HG03135 (cell line): ENCODE data around the gene FBXW10.
A peak's percentile ranks its signal among the peaks of the same experiment; 100 is the strongest.
"Not testable (repeated sequence)": the region's sequence is repeated elsewhere in the genome, so short reads cannot be mapped to it uniquely, and the experiment has no call there.

Experiments
- ATAC-seq: cut with Tn5 transposase; IDR thresholded peaks from one replicate; pipeline ENCODE4 v1.9.1; 2021; ENCODE audit warnings: mild to moderate bottlenecking, moderate library complexity; ENCODE audit not compliant: unreplicated experiment

FBXW10 gene

DNA sequence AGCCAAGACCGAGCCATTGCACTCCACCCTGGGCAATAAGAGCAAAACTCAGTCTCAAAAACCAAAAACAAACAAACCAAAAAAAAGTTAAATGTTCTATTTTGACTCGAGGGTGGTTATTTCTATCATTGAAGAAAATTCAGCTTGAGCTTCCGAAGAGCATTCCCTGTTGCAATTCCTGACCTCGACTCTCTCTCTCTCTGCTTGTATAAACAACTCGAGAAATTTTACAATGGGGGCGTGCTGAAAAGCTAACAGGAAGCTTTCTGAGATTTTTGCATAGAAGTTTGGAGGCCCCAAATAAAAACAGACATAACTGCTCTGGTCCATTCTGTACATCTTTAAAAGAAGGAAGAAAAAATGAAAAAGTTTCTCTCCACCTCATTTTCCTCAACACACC lies 3.6 kb downstream of the FBXW10 start:
- ATAC-seq: not testable (repeated sequence)

DNA sequence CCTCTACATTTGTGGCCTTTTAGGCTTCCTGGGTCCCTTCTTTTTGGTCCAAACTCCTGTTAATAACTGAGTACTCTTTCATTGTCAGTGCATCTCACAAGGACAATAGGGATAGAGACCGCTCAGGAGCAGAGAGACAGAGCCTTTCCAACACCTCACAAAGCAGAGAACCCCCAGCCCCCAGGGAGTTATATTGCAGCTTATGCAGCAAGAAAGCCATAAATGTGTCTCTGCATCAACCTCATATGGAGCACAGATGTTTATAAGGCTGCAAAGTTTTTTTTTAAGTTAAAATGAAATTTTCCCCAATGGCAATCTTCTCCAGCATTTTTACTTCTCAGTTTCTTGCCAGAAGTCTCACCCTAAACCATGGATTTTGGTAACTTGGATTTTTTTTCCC lies 6.4 kb downstream of the FBXW10 start:
- ATAC-seq: not testable (repeated sequence)

DNA sequence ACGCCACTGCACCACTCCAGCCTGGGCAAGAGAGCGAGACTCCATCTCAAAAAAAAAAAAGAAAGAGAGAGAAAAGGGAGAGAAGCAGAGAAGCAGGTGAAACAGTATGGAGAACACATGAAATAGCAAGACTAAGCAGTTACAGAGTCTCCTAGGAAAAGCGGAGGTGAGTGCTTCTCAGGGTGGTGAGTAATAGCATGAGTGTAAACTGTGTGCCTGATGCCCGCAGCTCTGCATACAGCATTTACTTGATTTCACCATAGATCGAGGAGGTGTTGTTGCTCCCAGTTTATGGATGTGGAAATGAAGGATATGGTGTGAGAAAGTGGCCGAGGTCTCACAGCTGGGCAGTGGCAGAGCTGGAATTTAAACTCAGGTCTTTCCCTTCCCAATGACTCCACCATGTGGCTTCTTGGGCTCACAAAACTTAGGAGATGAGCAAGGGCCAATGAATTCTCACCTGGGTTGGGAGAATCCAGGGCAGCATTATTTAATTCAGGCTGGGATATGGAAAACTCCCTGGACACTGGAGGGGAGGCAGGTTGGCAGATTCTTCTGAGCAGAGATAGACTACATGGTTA lies 10.1 kb downstream of the FBXW10 start:
- not testable (repeated sequence) for ATAC-seq

DNA sequence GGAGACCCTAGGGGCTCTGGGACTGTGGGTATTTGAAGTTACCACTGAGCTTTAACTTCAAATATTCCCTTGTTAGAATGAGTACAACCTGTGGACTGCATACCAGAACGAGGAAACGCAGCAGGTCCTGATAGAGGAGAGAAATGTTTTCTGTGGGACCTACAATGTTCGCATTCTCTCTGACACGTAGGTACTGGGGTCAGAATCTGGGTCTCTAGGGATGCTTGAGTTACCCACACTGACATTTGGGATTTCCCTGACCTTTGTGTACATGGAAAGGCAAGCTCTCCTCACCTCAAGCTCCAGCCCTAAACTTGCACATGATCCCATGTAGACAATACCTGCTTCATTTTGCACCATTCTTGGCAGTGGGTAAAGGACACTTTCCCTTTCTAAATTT lies 12.1 kb downstream of the FBXW10 start:
- ATAC-seq: not testable (repeated sequence)

DNA sequence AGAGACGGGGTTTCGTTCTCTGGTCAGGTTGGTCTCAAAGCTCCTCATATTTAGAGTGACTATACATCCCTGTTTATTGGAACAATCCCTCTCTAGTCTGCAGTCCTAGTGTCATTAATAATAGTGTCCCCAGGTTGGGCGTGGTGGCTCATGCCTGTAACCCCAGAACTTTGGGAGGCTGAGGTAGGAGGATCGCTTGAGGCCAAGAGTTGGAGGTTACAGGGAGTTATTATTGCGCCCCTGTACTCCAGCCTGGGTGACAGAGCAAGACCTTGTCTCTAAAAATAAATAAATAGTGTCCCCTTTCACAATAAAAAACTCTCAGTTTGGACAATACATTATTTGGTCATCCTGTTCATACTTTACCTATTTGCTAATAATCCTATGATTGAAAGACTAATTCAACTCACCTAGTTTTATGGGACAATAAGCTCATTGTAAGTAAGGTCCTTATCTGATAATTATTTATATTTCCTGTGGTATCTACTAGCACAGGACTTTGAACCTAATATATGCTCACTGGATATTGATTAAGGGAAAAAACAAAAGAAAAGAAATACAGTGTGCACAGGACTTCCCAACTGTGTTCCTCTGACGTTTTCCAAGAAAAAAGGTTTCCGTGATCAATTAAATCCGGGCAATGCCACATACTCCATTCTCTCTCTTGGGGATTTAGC lies 13.7 kb downstream of the FBXW10 start:
- not testable (repeated sequence) for ATAC-seq

DNA sequence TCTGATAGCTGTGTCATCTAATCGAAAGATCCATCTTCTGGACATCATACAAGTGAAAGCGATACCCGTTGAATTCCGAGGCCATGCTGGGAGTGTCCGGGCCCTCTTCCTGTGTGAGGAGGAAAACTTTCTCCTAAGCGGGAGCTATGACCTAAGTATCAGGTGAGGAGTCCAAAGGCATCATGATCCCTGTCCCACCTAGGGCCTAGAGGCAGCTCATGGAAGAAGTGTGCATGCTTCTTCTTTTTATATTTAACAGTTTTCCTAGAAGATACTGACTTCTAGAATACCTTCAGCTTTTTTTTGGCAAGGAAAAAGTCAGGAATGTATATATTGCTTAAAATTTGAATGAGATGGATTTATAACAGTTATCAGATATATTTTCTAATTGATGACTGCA lies 14.5 kb downstream of the FBXW10 start:
- not testable (repeated sequence) for ATAC-seq

DNA sequence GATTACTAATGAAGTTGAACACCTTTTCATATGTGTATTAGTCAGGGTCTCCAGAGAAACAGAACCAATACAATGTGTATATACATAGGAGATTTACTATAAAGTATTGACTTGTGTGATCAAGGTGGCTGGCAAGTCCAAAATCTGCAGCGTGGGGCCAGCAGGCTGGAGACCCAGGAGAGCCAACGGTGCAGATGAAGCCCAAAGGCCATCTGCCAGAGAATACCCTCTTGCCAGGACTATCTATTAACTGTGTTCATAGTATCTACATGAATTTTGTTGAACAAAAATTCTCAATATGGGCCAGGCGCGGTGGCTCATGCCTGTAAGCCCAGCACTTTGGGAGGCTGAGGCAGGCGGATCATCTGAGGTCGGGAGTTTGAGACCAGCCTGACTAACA lies 16.4 kb downstream of the FBXW10 start:
- ATAC-seq: not testable (repeated sequence)

DNA sequence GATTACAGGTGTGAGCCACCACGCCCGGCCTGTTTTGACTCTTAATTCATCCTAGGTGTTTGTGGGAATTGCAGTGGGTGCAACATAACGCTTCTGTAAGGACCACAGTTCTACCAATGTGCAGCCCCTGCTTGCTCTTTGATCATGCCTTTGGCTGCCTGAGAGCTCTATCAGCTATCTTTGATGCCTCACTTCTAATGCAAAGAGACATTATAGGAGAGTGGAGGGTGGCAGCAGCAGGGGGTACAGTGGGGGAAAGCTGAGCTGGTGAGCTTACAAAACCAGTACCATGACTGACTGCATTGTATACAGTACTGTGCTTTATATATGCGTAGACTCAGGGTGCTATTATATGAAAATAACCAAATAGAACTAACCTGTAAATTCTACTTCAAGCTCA lies 26.7 kb downstream of the FBXW10 start:
- not testable (repeated sequence) for ATAC-seq

DNA sequence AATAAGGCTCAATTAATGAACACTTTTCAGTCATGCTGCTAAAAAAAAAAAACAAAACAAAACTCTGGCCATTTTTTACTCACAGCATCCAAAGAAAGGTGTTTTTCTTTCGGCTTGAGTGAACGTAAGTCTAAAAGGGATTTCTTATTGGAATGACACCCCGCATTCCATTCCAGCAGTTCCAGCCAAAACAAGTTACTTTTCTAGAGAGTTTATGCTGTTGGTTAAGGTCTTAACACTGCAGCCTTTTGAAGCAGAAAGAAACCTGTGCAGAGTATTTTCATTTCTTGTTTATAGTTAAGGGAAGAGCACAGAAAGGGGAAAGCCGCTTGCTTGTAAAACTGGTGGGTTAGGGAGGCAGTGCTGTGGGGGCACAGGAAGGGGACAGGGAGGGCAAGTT lies 27.2 kb downstream of the FBXW10 start:
- not testable (repeated sequence) for ATAC-seq

DNA sequence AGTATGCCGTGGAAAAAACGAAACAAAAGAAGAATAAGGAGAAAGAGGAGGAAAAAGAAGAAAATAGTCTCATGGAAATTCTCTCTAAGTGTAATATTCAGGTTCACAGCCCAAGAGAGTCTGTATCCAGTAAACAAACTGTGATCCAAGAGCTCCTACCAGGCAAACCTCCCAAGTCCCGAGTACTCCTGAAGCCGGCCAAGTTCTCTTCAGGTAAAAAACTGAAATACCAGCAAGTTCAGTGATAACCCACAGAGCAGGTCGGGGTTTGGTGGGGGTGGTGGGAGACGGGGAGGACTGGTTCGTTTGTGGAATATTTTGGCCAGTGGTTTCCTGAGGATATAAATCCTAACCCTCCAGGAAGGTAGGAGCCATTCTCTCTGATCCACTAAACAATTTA lies 28.6 kb downstream of the FBXW10 start:
- ATAC-seq: no peak

DNA sequence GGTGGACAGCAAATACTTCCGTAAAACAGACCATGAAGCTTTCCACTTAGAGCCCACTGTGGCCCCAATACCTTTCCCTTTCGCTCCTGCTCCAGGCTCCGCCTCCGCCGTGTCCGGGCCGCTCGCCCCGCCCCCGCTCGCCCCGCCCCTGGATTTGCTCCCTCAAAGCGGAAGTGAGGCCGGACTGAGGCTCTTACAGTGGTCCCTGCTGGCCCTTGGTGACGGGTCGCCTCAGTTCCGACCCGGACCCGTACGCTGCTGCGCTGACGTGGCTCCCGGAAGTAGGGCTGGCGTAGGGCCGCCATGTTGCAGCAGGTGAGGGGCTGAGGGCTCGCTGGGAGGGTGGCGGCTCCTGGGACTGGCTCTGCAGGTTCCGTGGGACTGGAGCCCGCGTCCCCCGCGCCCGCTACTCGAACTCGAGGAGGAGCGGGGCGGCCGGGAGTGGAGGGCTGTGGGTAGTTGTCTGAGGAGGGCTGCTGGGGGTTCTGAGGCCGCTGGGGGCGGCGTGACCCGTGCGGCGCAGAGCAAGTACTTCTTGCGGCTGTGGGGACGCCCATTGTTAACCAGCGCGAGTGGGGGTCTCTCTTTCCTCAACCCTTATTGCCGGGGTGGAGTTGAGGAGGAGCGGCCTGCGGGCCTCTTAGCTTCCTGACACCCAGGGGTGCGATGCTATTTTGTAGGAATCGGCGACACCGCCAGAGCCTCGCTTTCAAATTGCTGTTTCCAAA lies 37.3 kb downstream of the FBXW10 start, which contains the start of gene TVP23B:
TVP23B (plus strand) TSS at position 193 of the 728 bp plus-strand sequence; CDS start at position 304, 111 bp downstream.
- peak; percentile 98 for ATAC-seq

DNA sequence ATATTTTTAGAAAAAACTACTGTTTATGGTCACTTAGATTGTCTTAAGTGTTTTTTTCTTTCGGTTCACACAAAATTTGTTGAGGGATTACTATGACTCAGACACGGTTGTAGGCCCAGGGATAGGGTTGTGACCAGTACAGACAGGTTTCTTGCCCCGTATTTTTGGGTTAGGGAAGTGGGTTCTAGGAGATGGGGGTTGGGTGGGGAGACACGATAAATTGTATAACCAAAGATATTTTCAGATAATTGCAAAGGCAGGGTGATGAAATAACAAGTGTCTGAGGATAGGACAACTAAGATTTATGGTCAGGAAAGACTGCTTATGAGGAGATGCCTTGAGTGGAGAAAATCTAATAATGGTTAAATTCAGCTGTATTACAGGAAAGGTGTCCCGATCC lies 38.0 kb downstream of the FBXW10 start:
- not testable (repeated sequence) for ATAC-seq

DNA sequence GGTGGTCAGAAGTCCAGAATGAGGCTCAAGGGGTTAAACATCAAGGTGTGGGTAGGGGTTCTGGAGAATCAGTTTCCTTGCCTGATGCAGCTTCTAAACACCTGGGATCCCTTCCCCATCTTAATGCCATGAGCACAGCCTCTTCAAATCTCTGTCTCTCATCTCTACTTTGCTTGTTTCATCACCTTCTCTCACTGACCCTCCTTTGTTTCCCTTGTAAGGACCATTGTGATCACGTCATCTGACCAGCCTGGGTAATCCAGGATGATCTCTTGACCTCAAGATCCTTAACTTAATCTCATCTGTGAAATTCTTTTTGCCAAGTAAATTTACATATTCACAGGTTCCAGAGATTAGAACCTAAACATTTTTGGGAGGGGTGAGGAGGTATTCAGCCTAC lies 42.1 kb downstream of the FBXW10 start:
- ATAC-seq: not testable (repeated sequence)

DNA sequence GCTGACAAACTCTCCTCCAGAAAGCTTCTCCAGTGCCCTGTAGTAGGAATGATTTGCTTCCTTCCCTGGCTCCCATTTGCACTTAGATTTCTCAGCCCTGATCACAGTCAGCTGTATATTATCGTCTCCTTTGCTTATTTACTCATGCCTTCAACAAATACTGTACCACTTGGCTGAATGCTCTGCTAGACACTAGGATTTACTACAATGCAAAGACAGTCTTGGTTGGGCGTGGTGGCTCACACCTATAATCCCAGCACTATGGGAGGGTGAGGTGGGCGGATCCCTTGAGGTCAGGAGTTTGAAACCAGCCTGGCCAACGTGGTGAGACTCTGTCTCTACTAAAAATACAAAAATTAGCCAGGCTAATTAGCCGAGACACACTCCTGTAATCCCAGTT lies 43.0 kb downstream of the FBXW10 start:
- ATAC-seq: not testable (repeated sequence)

DNA sequence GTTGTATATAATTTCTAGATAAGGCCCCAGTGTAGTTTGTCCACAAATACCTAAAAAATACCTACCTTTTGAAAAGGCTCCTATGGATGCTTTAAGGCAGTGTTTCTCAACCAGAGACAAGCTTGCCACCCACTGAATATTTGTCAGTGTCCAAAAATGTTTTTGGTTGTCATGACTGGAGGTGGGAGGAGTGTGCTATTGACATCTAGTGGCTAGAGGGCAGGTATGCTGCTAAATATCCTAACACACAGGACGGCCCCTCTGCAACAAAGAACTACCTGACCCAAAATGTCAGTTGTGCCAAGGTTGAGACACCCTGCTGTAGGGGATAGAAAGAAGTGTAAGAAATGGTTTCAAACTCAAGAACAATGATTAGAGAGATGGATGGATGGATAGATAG lies 47.5 kb downstream of the FBXW10 start:
- ATAC-seq: not testable (repeated sequence)

DNA sequence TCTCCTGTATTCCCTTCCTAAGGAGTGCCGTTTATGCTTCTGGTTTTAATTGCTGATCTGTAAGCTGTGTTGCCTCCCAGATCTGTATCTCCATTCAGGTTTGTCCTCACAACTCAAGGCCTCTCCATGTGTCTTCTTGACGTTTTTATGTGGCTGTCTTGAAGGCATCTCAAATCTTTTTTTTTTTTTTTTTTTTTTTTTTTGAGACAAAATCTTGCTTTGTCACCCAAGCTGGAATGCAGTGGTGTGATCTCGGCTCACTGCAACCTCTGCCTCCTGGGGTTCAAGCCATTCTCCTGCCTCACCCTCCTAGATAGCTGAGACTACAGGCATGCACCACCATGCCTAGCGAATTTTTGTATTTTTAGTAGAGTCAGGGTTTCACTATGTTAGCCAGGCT lies 51.0 kb downstream of the FBXW10 start:
- not testable (repeated sequence) for ATAC-seq

DNA sequence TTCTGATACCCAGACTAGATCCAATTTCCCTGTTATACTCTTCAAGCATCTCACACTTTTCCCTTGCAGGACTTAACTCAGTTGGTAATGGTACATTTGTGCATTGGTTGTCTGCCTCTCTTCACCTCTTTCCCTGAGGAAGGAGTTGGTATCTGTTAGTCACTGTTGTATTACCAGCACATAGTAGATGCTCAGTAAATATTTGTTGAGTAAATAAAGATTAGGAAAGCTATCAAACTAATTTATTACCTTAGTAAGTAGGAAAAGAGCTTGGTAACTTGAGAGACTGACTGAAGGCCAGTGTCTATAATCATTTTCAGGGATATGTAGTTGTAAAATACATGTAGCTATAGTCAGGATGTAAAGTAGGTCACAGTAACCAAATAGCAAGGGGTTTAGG lies 53.0 kb downstream of the FBXW10 start:
- not testable (repeated sequence) for ATAC-seq

DNA sequence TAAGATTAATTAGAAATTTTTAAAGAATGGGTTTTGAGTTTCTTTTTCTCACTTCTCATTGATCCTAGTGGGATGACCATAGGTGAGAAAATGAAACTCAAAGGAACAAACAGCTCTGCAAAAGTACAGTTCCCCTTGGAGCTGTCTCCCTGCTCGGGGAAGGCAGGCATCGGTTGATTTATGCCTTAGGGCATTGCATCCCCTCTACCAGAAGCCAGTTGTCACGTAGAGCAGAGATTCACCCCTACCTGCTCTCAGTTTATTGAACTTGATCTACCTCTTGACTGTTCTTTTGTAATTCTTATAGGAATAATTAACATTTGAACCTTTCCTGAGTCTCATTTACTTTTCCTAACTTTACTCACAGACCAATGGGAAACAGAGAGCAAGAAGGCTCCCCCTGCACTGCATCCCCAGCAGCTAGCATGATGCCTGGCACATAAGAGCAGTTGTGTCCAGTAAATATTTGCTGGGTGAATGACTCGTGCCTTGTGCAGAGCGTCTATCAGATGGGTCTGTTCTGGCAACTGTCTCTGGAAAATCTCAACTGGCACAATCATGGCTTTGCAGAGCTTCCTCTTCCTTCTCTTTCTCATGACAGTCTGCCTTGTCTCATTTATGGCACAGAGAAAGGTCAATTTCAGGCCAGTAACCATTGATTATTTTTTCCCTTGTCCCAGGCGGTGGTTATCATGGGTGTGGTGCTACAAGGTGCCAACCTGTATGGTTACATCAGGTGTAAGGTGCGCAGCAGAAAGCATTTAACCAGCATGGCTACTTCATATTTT lies 59.8 kb downstream of the FBXW10 start:
- ATAC-seq: not testable (repeated sequence)

DNA sequence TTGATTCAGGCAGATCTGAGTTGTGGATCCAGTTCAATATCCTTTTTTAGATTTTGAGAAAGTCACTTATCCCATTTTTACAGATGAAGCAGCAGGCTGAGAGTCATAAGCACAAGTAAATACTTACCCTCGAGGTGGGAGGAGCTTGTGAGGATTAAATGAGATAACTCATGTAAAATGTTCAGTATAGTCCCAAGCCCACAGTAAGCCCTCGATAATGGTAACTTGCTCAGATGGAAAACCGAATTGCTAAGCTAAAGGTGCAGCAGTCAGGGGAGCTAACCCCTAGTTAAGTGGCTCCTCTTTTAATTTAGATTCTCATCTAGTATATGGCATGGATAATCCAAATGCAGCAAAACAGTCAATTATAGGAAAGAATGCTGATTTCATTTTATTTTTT lies 72.1 kb downstream of the FBXW10 start:
- ATAC-seq: not testable (repeated sequence)

DNA sequence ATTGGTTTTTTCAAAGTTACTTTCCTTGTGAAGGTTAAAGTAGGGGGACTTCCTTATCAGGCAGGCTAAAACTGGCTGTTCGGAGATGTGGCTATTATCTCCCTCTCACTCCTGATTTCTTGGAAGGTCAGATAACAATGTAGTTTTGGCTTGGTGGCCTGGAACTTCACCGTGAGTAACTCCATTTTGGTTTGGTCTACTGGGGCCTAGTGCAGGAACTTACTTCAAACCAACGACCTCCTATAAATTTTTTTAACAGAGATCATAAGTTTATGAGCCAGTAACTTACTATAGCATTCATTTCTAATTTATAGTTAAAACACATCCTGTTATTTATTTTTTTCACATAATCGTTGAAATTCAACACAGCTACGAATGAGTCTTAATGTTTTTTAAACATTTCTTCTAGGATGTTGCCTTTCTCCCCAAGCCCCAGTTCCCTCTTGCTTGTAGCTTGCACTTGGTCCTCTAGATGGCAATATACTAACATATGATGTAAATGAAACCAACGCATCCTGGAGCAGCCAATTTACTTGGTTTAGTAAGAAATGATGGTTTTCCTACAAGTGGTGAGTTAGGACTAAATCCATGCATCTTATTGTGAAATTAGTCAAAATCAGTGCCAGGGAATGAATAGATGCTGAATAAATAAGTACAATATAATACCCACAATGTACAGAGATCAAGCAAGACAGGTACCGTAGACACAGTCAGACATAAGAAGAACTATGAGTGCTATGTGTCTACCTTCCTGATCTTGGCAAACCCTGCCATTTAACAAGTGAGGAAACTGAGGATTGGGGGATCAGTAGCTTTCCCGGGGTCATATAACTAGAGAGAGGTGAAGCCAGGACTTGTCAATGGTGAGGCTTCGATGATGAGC lies 72.9 kb downstream of the FBXW10 start:
- ATAC-seq: not testable (repeated sequence)
